Left ventricle myocardium inferior (tissue), 1 donor: ENCODE data around the gene HOXA1. TPM values are rescaled to one million over a fixed set of nuclear protein-coding genes. Genes with fewer than 3 reads are reported as not detected.

Experiments
- DNase-seq: peaks from one replicate; pipeline ENCODE4 v3.0.0-alpha.2; 2020
- H3K27ac ChIP-seq: fragments of 200-600 bp; replicated peaks from 2 replicates; pipeline ENCODE4 v1.8.0; 2021
- H3K27me3 ChIP-seq: fragments of 200-600 bp; 2 replicates; pipeline ENCODE4 v1.8.0; 2021; ENCODE audit warnings: low read depth
- H3K36me3 ChIP-seq: fragments of 200-600 bp; 2 replicates; pipeline ENCODE4 v1.8.0; 2021
- H3K4me1 ChIP-seq: fragments of 200-600 bp; 2 replicates; pipeline ENCODE4 v1.8.0; 2021
- H3K4me3 ChIP-seq: fragments of 200-600 bp; 2 replicates; pipeline ENCODE4 v1.8.0; 2021; ENCODE audit warnings: mild to moderate bottlenecking, moderate library complexity
- H3K9me3 ChIP-seq: fragments of 200-600 bp; replicated peaks from 2 replicates; pipeline ENCODE4 v1.8.0; 2021
- CTCF ChIP-seq: fragments of 200-600 bp; IDR thresholded peaks from 2 replicates; pipeline ENCODE4 v1.8.0; 2021; ENCODE audit warnings: antibody characterized with exemption, mild to moderate bottlenecking, borderline replicate concordance
- intact Hi-C: fragments of 100-400 bp; cut with micrococcal nuclease; formaldehyde crosslinking; loops from one replicate; pipeline ENCODE4 v1.11.0; 2022
- total RNA-seq: library from RNA; stranded (reverse); fragmentation: NEBNext Ultra II Directional; extraction: Animal tissue kit (Norgen Biotek cat#: 25700); gene quantifications from one replicate; pipeline ENCODE4 v1.2.1, GENCODE V29; 2021
- donor health status: DM: no; HTN: yes; CAD: no; lungs with severe emphysema.

HOXA1 gene
- total RNA-seq, 1 donor from 2014 or later = not detected

- Histone ChIP-seq H3K27ac (no peak overlapping the region), H3K9me3 (no peaks in the 10 kb centered on the region), H3K27me3 (peaks cover 100% of the 10 kb centered on the region), H3K4me1 (peaks cover 35% of the 10 kb centered on the region), H3K36me3 (no peaks in the 10 kb centered on the region), H3K4me3 (no peak overlapping the region)
- DNase-seq = no peak
- no peak for TF ChIP-seq CTCF
- intact Hi-C loops = no loop called here
Observed at GRCh38 chr7:27094304-27095049, 1.3 kb downstream of the HOXA1 start.

GRCh38 chr7:27093184-27093895, 2.5 kb downstream of the HOXA1 start:
- H3K27me3 ChIP-seq = peaks cover 100% of the 10 kb centered on the region
- intact Hi-C loops = no loop called here
- DNase-seq = no peak
- H3K4me3 ChIP-seq = no peak overlapping the region
- H3K4me1 ChIP-seq = peaks cover 25% of the 10 kb centered on the region
- TF ChIP-seq CTCF = no peak
- H3K36me3 ChIP-seq = no peaks in the 10 kb centered on the region
- H3K9me3 ChIP-seq = no peaks in the 10 kb centered on the region
- no peak overlapping the region for H3K27ac ChIP-seq

- Histone ChIP-seq H3K27me3 (peaks cover 100% of the 10 kb centered on the region), H3K9me3 (no peaks in the 10 kb centered on the region), H3K27ac (no peak overlapping the region), H3K36me3 (no peaks in the 10 kb centered on the region), H3K4me1 (peaks cover 25% of the 10 kb centered on the region), H3K4me3 (no peak overlapping the region)
- DNase-seq = no peak
- intact Hi-C loops = no loop called here
- TF ChIP-seq CTCF = no peak
Observed at GRCh38 chr7:27092819-27093110, 3.0 kb downstream of the HOXA1 start.

GRCh38 chr7:27091941-27092818, 3.6 kb downstream of the HOXA1 start:
- peaks cover 100% of the 10 kb centered on the region for H3K27me3 ChIP-seq
- H3K36me3 ChIP-seq = no peaks in the 10 kb centered on the region

More at GRCh38 chr7:27091941-27092818, 3.6 kb downstream of the HOXA1 start:
- no peaks in the 10 kb centered on the region for H3K9me3 ChIP-seq
- no peak for TF ChIP-seq CTCF
- DNase-seq = no peak
- H3K4me3 ChIP-seq = no peak overlapping the region
- no peak overlapping the region for H3K27ac ChIP-seq
- H3K4me1 ChIP-seq = peaks cover 20% of the 10 kb centered on the region
- intact Hi-C loops = no loop called here
